ENCODE measurements around the gene GJB3.

GJB3 gene

DNA sequence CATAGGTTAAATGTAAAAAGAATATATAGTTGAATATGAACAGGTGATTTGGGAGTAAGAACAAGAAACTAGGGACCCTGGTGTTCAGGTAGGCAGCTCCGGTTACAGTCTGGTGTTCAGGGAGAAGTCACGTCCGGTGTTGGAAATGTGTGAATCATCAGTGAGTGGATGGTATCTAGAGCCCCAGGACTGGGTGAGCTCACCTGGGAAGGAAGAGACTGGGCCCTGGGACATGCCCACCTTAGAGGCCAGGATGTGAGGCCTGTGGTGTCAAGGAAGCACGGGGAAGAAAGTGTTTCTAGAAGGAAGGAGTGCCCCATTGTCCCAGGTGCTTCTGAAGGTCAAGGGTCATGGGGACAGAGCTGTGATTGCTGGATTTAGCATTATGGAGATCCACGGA, 1.5 kb upstream of the GJB3 start:
- TF ChIP-seq YY1 (IDR thresholded peaks at IDR 0.05; ENCODE audit: insufficient read depth, insufficient read length), result no peak
- TF ChIP-seq SUZ12 (IDR thresholded peaks at IDR 0.05; ENCODE audit: extremely low read depth, insufficient read depth, insufficient read length), result no peak
- TF ChIP-seq ZNF274 (IDR thresholded peaks at IDR 0.05; ENCODE audit: low read depth, low read length), result no peak
- Histone ChIP-seq H3K27me3 (ENCODE audit: insufficient read depth, insufficient read length) (peaks cover 46% of the 10 kb centered on the region), H3K9ac (ENCODE audit: insufficient read length, low read depth) (no peak overlapping the region), H3K4me3 (ENCODE audit: insufficient read length, low read depth) (no peak overlapping the region), H3K36me3 (ENCODE audit: insufficient read depth, insufficient read length, low read length) (no peaks in the 10 kb centered on the region), H3K9me3 (ENCODE audit: insufficient read depth, low read length) (no peaks in the 10 kb centered on the region), H3K4me1 (ENCODE audit: insufficient read depth, insufficient read length) (peaks cover 2% of the 10 kb centered on the region)
- DNase-seq (ENCODE audit: low read depth, low spot score), result no peak

DNA sequence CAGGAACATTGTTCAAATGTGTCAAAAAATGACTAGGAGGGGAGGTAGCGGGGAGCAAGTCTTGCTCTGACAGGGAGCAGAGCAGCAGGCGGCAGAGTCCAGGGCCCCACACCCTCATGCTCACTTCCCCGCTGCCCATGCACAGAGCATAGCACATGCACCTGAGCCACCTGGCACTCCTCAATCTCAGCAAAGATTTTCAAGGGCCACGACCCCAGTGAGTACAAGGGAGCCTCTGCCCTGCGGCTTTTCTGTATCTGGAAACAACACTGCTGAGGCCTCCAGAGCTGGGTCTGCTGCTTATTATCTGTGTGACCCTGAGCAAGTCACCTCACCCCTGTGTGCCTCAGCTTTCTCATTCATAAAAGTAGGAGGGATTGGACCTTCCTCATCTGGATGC, 1.1 kb upstream of the GJB3 start:
- Histone ChIP-seq H3K4me3 (ENCODE audit: insufficient read length, low read depth) (no peak overlapping the region), H3K36me3 (ENCODE audit: insufficient read depth, insufficient read length, low read length) (no peaks in the 10 kb centered on the region), H3K27me3 (ENCODE audit: insufficient read depth, insufficient read length) (peaks cover 46% of the 10 kb centered on the region), H3K4me1 (ENCODE audit: insufficient read depth, insufficient read length) (peaks cover 2% of the 10 kb centered on the region), H3K9ac (ENCODE audit: insufficient read length, low read depth) (no peak overlapping the region), H3K9me3 (ENCODE audit: insufficient read depth, low read length) (no peaks in the 10 kb centered on the region)
- no peak for TF ChIP-seq ZNF274 (IDR thresholded peaks at IDR 0.05; ENCODE audit: low read depth, low read length)
- no peak for TF ChIP-seq YY1 (IDR thresholded peaks at IDR 0.05; ENCODE audit: insufficient read depth, insufficient read length)
- TF ChIP-seq SUZ12 (IDR thresholded peaks at IDR 0.05; ENCODE audit: extremely low read depth, insufficient read depth, insufficient read length), result no peak
- DNase-seq (ENCODE audit: low read depth, low spot score), result no peak

DNA sequence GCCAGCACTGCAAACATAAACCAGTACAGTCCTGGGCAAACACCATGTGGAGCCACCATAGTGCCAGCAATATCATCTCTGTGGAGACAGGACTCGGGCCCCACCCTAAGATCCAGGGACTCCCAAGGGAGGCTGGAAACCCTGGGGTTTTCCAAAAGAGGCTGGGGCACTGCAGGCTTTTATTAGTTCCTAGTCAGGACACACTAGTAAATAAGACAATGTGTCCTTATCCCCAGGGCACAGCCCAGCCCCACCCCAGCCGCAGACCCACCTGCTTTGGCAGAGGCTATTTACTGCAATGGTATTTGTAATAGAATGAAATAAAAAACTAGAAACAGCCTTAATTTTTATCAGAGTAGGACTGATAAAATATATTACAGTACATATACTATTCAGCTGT, 486 bp upstream of the GJB3 start:
- peak overlapping the region; percentile 77 for H3K4me3 ChIP-seq (ENCODE audit: insufficient read length, low read depth)
- peaks cover 2% of the 10 kb centered on the region for H3K4me1 ChIP-seq (ENCODE audit: insufficient read depth, insufficient read length)
- TF ChIP-seq YY1 (IDR thresholded peaks at IDR 0.05; ENCODE audit: insufficient read depth, insufficient read length) (no peak), SUZ12 (IDR thresholded peaks at IDR 0.05; ENCODE audit: extremely low read depth, insufficient read depth, insufficient read length) (no peak), ZNF274 (IDR thresholded peaks at IDR 0.05; ENCODE audit: low read depth, low read length) (no peak)
- no peaks in the 10 kb centered on the region for H3K9me3 ChIP-seq (ENCODE audit: insufficient read depth, low read length)
- H3K36me3 ChIP-seq (ENCODE audit: insufficient read depth, insufficient read length, low read length), result no peaks in the 10 kb centered on the region
- no peak overlapping the region for H3K9ac ChIP-seq (ENCODE audit: insufficient read length, low read depth)
- H3K27me3 ChIP-seq (ENCODE audit: insufficient read depth, insufficient read length), result peaks cover 46% of the 10 kb centered on the region
- no peak for DNase-seq (ENCODE audit: low read depth, low spot score)

DNA sequence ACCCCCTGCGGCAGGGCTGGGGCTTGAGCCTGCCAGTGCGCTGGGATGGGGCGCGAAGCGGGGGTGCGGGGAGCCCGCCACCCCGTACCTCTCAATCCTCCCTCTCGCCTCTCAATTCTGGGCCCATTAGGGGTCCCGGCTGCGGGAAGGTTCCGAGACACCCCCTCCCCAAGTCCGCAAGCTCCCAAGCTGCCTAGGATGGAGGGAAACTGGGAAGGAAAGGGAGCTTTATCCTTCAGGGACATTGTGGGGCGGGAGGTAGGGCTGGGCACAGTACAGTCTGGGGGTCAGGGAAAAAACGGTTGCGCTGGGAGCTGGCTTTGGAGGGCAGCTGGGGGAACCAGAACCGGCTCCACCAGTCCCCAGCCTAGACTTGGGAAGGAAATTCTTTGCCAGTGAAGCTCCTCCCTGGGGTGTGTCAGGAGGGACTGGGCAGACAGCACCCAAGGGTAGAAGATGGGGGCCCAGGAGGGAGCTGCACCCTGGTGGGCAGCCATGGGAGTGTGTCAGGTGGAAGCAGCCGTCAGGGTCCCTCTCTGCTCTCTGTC, 904 bp downstream of the GJB3 start:
- DNase-seq (ENCODE audit: low read depth, low spot score), result no peak
- no peak for TF ChIP-seq YY1 (IDR thresholded peaks at IDR 0.05; ENCODE audit: insufficient read depth, insufficient read length)
- TF ChIP-seq ZNF274 (IDR thresholded peaks at IDR 0.05; ENCODE audit: low read depth, low read length), result no peak
- TF ChIP-seq SUZ12 (IDR thresholded peaks at IDR 0.05; ENCODE audit: extremely low read depth, insufficient read depth, insufficient read length), result no peak
- Histone ChIP-seq H3K27me3 (ENCODE audit: insufficient read depth, insufficient read length) (peaks cover 46% of the 10 kb centered on the region), H3K36me3 (ENCODE audit: insufficient read depth, insufficient read length, low read length) (no peaks in the 10 kb centered on the region), H3K9ac (ENCODE audit: insufficient read length, low read depth) (peak overlapping the region; percentile 74), H3K4me3 (ENCODE audit: insufficient read length, low read depth) (peak overlapping the region; percentile 77), H3K9me3 (ENCODE audit: insufficient read depth, low read length) (no peaks in the 10 kb centered on the region), H3K4me1 (ENCODE audit: insufficient read depth, insufficient read length) (peaks cover 6% of the 10 kb centered on the region)

DNA sequence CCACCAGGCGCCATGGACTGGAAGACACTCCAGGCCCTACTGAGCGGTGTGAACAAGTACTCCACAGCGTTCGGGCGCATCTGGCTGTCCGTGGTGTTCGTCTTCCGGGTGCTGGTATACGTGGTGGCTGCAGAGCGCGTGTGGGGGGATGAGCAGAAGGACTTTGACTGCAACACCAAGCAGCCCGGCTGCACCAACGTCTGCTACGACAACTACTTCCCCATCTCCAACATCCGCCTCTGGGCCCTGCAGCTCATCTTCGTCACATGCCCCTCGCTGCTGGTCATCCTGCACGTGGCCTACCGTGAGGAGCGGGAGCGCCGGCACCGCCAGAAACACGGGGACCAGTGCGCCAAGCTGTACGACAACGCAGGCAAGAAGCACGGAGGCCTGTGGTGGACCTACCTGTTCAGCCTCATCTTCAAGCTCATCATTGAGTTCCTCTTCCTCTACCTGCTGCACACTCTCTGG, 3.8 kb downstream of the GJB3 start:
- H3K9me3 ChIP-seq (ENCODE audit: insufficient read depth, low read length), result no peaks in the 10 kb centered on the region
- peaks cover 6% of the 10 kb centered on the region for H3K4me1 ChIP-seq (ENCODE audit: insufficient read depth, insufficient read length)
- TF ChIP-seq ZNF274 (IDR thresholded peaks at IDR 0.05; ENCODE audit: low read depth, low read length), result no peak
- no peak for TF ChIP-seq YY1 (IDR thresholded peaks at IDR 0.05; ENCODE audit: insufficient read depth, insufficient read length)
- TF ChIP-seq SUZ12 (IDR thresholded peaks at IDR 0.05; ENCODE audit: extremely low read depth, insufficient read depth, insufficient read length), result no peak
- H3K27me3 ChIP-seq (ENCODE audit: insufficient read depth, insufficient read length), result peaks cover 36% of the 10 kb centered on the region
- no peaks in the 10 kb centered on the region for H3K36me3 ChIP-seq (ENCODE audit: insufficient read depth, insufficient read length, low read length)
- no peak overlapping the region for H3K4me3 ChIP-seq (ENCODE audit: insufficient read length, low read depth)
- no peak overlapping the region for H3K9ac ChIP-seq (ENCODE audit: insufficient read length, low read depth)
- no peak for DNase-seq (ENCODE audit: low read depth, low spot score)

DNA sequence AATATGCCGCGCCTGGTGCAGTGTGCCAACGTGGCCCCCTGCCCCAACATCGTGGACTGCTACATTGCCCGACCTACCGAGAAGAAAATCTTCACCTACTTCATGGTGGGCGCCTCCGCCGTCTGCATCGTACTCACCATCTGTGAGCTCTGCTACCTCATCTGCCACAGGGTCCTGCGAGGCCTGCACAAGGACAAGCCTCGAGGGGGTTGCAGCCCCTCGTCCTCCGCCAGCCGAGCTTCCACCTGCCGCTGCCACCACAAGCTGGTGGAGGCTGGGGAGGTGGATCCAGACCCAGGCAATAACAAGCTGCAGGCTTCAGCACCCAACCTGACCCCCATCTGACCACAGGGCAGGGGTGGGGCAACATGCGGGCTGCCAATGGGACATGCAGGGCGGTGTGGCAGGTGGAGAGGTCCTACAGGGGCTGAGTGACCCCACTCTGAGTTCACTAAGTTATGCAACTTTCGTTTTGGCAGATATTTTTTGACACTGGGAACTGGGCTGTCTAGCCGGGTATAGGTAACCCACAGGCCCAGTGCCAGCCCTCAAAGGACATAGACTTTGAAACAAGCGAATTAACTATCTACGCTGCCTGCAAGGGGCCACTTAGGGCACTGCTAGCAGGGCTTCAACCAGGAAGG, 4.3 kb downstream of the GJB3 start:
- Histone ChIP-seq H3K4me3 (ENCODE audit: insufficient read length, low read depth) (no peak overlapping the region), H3K9ac (ENCODE audit: insufficient read length, low read depth) (no peak overlapping the region), H3K36me3 (ENCODE audit: insufficient read depth, insufficient read length, low read length) (no peaks in the 10 kb centered on the region), H3K27me3 (ENCODE audit: insufficient read depth, insufficient read length) (peaks cover 30% of the 10 kb centered on the region), H3K9me3 (ENCODE audit: insufficient read depth, low read length) (no peaks in the 10 kb centered on the region), H3K4me1 (ENCODE audit: insufficient read depth, insufficient read length) (peaks cover 6% of the 10 kb centered on the region)
- DNase-seq (ENCODE audit: low read depth, low spot score), result no peak
- TF ChIP-seq ZNF274 (IDR thresholded peaks at IDR 0.05; ENCODE audit: low read depth, low read length), result no peak
- TF ChIP-seq SUZ12 (IDR thresholded peaks at IDR 0.05; ENCODE audit: extremely low read depth, insufficient read depth, insufficient read length), result no peak
- TF ChIP-seq YY1 (IDR thresholded peaks at IDR 0.05; ENCODE audit: insufficient read depth, insufficient read length), result no peak

DNA sequence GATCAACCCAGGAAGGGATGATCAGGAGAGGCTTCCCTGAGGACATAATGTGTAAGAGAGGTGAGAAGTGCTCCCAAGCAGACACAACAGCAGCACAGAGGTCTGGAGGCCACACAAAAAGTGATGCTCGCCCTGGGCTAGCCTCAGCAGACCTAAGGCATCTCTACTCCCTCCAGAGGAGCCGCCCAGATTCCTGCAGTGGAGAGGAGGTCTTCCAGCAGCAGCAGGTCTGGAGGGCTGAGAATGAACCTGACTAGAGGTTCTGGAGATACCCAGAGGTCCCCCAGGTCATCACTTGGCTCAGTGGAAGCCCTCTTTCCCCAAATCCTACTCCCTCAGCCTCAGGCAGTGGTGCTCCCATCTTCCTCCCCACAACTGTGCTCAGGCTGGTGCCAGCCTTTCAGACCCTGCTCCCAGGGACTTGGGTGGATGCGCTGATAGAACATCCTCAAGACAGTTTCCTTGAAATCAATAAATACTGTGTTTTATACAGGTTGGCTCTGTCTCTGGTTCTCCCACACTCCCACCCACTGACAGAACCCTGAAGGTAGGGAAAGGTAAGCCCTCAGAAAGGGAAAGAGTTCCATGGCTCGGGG, 5.0 kb downstream of the GJB3 start:
- H3K9me3 ChIP-seq (ENCODE audit: insufficient read depth, low read length), result no peaks in the 10 kb centered on the region
- no peaks in the 10 kb centered on the region for H3K36me3 ChIP-seq (ENCODE audit: insufficient read depth, insufficient read length, low read length)
- no peak overlapping the region for H3K4me3 ChIP-seq (ENCODE audit: insufficient read length, low read depth)
- peaks cover 6% of the 10 kb centered on the region for H3K4me1 ChIP-seq (ENCODE audit: insufficient read depth, insufficient read length)
- DNase-seq (ENCODE audit: low read depth, low spot score), result no peak
- peaks cover 24% of the 10 kb centered on the region for H3K27me3 ChIP-seq (ENCODE audit: insufficient read depth, insufficient read length)
- peak overlapping the region; percentile 12 for H3K9ac ChIP-seq (ENCODE audit: insufficient read length, low read depth)
- TF ChIP-seq ZNF274 (IDR thresholded peaks at IDR 0.05; ENCODE audit: low read depth, low read length), result no peak
- no peak for TF ChIP-seq YY1 (IDR thresholded peaks at IDR 0.05; ENCODE audit: insufficient read depth, insufficient read length)
- TF ChIP-seq SUZ12 (IDR thresholded peaks at IDR 0.05; ENCODE audit: extremely low read depth, insufficient read depth, insufficient read length), result no peak

Measured in NT2/D1 (cell line).